Erythroblast (primary cell): ENCODE results near the gene CA12.

Source experiments
- GATA1 ChIP-seq: IDR thresholded peaks from 2 replicates; pipeline ENCODE4 v1.6.1; 2011; ENCODE audit warnings: low read depth, mild to moderate bottlenecking, control low read depth, low read length, moderate library complexity
- POLR2A ChIP-seq: IDR thresholded peaks from 2 replicates; pipeline ENCODE4 v1.6.1; 2011; ENCODE audit warnings: mild to moderate bottlenecking, low read length

GRCh38 chr15:63277038-63277892 is 104.4 kb downstream of the CA12 start, which contains the start of gene APH1B:
- TF ChIP-seq POLR2A (peak; percentile 59), GATA1 (no peak)
